HG03280 (cell line): ENCODE data around the gene ATG5.
A peak's percentile ranks its signal among the peaks of the same experiment; 100 is the strongest.
"Not testable (repeated sequence)": the region's sequence is repeated elsewhere in the genome, so short reads cannot be mapped to it uniquely, and the experiment has no call there.

Experiments
- ATAC-seq: cut with Tn5 transposase; IDR thresholded peaks from one replicate; pipeline ENCODE4 v1.9.1; 2021; ENCODE audit warnings: mild to moderate bottlenecking, moderate library complexity; ENCODE audit not compliant: unreplicated experiment

Gene ATG5

GRCh38 chr6:106160189-106160588, 165.4 kb downstream of the ATG5 start:
- ATAC-seq, result no peak

DNA sequence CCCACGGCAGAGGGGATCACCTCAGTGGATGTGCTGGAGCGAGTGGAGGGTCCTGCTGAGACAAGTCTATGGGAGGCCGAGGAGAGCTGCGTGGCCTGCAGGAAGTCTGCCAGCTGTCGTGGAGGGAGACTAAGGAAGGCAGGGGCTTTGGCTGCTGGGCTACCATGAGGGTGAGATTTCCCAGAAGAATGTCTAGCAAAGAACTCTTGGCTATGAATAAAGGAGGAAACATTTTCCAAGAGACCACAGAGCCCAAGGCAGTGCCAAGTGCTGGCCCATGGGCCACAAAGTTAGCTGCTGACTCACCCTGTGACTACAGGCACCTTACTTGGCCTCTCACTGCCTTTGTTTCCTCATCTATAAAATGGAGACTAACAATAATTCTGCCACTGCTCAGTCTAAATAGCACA, 166.0 kb downstream of the ATG5 start:
- no peak for ATAC-seq

- no peak for ATAC-seq
Observed at GRCh38 chr6:106158816-106159215, 166.7 kb downstream of the ATG5 start.

DNA sequence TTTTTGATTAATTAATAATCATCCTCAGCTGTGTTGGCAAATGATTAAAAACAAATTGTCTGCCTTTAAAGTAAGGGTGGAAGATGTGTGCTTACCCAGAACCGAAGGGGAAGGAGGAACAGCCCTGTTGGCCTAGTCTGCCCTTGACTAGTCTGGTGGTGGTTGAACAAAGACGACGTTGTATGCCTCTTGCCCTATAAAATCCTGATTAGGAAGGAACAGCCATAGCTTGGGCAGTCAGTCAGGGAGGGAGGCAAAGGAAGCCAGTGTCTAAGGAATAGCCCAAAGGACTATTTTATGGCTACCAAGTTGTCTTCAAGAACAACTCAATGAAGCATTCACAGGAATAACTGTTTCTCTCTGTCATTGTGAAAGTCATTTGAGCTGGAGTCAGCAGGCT, 168.7 kb downstream of the ATG5 start:
- ATAC-seq, result no peak

DNA sequence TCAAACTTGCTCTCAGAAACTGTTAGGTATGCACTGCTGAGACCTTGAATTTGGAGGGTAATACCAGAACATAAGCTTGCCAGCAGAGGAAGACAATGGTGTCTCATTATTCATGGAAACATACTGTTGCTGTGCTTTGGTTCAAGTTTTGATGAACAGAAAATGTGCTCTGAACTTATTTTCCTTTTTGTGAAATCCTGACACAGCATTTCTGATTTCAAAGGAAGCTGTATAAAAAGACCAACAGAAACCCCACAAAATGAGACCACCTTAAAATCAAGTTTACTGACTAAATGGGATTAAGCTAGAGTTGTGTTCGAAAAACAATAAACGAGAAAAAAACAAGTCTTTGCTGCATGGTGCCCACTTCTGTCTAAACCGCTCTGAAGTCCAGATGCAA, 169.1 kb downstream of the ATG5 start:
- no peak for ATAC-seq

GRCh38 chr6:106155219-106155830, 170.2 kb downstream of the ATG5 start:
- ATAC-seq, result no peak

DNA sequence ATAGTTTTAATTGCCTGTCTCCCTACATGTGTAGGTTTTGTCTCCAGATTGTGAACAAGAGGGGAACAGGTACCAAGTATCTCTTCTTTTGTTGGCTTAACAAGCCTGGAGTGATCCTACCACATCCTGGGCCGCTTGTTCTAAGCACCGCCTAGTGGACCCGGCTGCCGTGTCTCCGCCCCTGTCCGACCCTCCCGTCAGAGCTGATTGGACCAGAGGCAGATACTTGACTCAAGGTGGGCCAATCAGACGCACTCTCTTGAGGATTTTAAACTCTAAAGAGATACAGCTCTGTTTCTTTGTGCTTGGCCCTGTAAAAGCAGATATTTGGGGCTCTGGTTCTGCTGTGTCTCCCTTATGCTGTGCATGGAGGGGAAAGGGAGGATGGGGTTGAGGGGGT, 171.2 kb downstream of the ATG5 start:
- no peak for ATAC-seq

DNA sequence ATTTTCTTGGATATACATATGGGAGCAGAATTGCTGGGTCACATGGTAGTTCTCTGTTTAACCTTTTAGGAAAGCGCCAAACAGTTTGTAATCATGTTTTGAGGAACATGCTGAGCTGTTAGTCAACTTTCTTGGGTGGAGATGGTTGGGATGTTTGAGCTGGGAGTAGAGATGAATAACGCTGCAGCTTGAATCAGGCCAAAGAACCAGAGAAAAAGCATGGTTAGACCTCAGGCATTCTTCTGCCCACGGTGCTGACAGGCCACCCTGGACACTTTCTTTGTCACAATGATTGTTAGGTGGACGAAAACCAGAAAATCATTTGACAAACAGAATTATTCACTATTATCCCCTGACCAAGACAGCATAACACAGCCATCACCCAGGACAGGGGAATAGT, 172.6 kb downstream of the ATG5 start:
- no peak for ATAC-seq

GRCh38 chr6:106152476-106152875, 173.1 kb downstream of the ATG5 start:
- not testable (repeated sequence) for ATAC-seq

DNA sequence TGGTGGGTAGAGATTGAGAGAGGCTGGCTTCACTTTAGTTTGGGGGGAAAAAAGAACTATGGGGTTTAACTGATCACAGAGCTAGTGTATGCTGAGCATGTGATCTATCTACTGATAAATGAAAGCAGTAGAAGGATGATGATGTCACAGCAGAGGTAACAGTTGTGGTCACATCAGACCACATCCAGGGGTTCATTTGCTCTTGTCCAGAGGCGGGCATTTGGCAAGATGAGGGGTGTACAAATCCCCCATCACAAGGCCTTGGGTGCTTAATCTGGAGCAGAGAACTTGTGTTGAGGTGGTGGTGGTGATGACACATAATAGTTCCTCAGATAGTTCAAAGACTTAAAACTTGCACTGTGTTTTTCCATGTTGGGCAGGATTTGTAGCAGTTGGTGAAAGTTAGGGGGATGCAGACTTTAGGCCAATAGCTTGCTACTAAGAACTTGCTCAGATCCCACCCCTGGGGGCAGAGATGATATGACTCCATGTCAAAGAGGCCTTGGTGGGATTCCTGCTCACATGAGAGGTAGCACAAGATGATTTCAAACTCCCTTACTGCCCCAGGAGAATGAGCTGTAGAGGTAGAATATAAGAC, 176.0 kb downstream of the ATG5 start:
- ATAC-seq, result no peak

DNA sequence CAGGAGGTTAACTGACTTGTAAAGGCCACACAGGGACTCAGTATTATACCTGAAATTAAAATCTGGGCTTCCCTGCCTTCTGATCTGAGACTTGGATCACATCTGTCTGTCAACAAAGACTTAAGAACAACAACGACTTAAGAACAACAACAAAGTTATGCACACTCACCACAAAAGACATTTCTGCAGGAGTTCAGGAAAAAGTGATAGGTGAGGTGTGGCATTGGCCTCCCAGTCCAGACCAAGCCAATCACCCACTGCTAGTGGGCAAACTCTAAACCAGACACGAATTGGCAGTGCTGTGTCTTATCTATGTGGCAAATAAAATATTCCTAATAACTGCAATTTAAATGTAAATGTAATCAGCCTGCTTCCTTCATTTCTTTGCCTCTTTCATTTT, 178.1 kb downstream of the ATG5 start:
- ATAC-seq, result no peak

DNA sequence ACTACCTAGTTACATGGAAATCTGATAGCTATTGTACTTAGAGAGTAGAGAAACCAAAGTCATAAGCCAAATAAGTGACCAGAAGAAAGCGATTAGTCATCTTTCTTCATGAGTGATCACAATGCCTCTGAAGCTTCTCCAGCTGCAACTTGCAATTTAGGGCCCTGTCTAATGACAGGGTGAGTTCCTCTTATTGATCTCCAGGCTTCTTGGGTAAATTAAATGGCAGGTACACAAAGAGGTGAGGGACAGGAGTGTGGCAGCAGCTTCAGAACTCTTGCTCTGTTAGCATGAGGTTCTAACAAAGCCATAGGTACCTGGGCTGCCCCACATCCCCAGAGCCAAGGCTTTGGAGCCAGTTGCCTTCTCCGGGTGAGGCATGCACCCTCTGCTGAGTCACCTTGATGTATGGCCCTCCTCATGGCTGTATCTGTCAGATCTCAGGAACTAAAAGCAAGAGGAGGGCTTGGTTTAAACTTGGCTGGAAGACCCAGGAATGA, 178.7 kb downstream of the ATG5 start:
- ATAC-seq, result peak; percentile 38

DNA sequence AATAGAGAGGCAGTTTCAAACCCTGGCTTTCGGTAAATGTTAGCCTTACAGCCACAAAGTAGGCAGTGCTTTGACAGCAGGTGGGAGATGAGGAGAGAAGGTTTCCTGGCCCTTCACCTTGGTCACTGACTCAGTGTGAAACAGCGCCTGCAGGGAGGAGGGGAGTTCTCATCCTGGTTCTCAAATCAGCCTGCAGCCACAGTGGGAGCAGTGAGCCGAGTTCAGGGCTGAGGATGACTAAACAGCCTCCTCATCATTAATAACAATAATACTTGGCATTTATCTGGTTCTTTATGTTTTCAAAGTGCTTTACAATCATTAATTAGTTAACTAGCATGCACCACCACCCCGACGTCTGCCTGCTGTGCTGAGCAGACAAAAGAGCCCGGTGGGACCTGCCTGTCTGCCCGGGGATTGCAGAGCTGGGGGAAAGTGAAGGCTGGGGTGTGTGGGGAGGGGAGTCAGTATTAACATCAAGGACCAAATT, 179.8 kb downstream of the ATG5 start:
- ATAC-seq, result no peak

DNA sequence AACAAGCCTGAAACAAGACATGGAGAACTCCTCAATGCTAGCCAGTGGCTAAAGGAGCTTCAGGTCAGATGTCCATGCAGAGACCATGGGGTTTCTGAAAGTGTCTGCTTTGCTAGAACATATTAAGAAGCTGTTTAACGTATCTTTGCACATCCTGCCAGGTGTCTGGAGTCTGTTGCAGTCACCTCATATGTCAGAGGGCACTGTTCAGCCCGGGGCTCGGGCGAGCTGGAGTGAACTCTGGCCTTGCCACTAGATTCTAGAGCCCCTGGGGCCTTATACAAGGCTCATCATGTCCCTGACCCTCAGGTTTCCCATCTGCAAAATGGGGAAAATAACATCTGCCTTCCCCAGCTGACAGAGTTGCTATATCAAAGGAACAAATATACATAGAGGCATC, 180.4 kb downstream of the ATG5 start:
- peak; percentile 19 for ATAC-seq

GRCh38 chr6:106143665-106144064, 181.9 kb downstream of the ATG5 start:
- ATAC-seq, result no peak

- no peak for ATAC-seq
Observed at GRCh38 chr6:106142876-106143431, 182.6 kb downstream of the ATG5 start.

- peak; percentile 73 for ATAC-seq
Observed at GRCh38 chr6:106141441-106142237, 183.9 kb downstream of the ATG5 start.

DNA sequence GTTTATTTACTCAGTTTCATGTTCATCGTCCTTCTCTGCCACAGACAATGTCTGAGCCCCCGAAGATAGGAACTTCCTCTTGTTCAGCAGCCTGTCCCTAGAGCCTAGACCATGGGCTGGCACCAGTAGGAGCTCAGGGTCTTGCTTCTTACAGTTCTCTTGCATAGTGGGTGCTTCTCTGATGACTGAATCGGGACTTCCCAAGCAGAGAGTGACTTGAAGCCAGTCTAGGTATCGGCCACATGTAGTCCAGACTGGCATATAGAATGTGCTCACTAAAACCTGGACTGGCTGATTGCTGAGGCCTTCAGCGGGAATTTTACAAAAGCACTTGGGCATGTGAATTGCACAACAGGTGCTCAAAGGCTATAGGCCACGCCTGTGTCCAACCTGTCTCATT, 187.4 kb downstream of the ATG5 start:
- ATAC-seq, result no peak

GRCh38 chr6:106136845-106137244, 188.7 kb downstream of the ATG5 start:
- ATAC-seq, result no peak

DNA sequence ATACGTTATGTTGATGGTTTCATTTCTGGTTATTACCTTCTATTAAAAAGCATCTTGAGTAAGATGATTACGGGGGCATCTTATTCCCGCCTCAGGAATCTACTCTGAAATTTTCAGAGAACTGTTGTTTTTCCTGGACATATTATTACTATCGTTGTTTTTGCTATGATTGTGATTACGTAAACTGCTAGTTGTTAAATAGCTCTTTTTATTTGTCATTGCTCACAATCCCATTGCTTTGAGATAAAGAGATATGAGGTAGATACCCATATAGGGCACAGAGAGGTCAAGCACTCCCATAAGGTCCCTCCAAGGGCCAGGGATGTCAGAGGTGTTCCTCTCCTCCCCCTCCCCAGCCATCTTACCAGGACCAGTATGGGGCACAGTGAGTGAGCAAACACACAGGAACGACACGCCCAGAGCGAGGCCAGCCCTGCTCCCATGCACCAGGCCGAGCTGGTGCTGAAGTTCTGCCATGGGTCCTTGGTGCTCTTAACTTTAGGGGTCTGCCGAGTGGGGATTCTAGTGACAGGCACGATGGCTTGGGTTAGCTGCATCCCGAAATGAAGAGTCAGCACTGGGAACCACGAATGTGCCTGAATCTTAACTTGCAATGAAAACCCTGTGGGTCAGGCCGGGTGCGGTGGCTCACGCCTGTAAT, 189.5 kb downstream of the ATG5 start:
- ATAC-seq, result no peak
